Activated T-cell treated with anti-CD3 and anti-CD28 coated beads, Interleukin-2, amount 50 U/mL, for 24 hours (primary cell): ENCODE data around the gene TMEM178A.

Source experiments
- DNase-seq: peaks from one replicate; pipeline ENCODE4 v3.0.0-alpha.2; 2020
- H3K27ac Mint-ChIP-seq: 2 replicates; pipeline ENCODE4 v1.8.0; 2020; ENCODE audit warnings: mild to moderate bottlenecking, mixed read lengths
- H3K27me3 Mint-ChIP-seq: 2 replicates; pipeline ENCODE4 v1.8.0; 2020; ENCODE audit warnings: mixed read lengths
- H3K36me3 Mint-ChIP-seq: 2 replicates; pipeline ENCODE4 v1.8.0; 2020; ENCODE audit warnings: low read depth, mixed read lengths
- H3K4me1 Mint-ChIP-seq: 2 replicates; pipeline ENCODE4 v1.8.0; 2020; ENCODE audit warnings: low read depth, mixed read lengths
- H3K4me3 Mint-ChIP-seq: 2 replicates; pipeline ENCODE4 v1.8.0; 2020; ENCODE audit warnings: mild to moderate bottlenecking, moderate library complexity, mixed read lengths
- H3K9me3 Mint-ChIP-seq: 2 replicates; pipeline ENCODE4 v1.8.0; 2020; ENCODE audit warnings: mixed read lengths

TMEM178A gene

DNA sequence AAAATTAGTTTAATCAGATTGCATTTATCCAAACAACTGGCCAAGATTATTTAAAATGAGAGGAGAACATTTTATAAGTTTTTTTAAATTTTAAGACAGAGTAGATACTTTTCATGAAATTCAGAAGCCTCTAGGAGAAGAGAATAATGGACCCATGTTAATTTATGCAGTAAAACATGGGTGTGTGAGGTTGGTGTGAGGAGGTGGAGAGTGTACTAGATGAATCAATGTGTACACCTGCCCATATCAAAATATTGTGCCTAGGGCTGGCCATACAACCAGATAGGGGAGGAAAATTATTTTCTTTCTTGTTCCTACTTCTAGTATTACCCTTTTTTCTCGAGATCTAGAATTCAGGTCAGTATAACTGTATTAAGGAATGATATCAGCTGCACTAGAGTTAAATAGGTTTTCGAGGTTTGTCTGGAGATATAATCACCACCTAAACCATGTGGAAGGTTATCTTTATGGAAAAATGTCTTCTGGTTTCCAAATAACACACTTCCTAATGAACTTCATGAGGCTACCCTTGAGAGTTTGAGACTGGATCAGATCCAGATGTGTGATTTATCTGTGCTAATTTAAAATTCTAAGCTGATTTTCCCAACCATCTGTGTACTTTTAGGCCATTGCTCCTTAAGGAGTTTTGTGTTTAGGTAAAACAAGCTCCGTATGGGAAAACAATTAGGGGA is 37.6 kb downstream of the TMEM178A start:
- H3K27me3 Mint-ChIP-seq: peaks cover 16% of the 10 kb centered on the region
- no peaks in the 10 kb centered on the region for H3K36me3 Mint-ChIP-seq
- H3K4me3 Mint-ChIP-seq: no peak overlapping the region
- no peak for DNase-seq
- H3K27ac Mint-ChIP-seq: no peak overlapping the region
- H3K9me3 Mint-ChIP-seq: peaks cover 24% of the 10 kb centered on the region
- no peaks in the 10 kb centered on the region for H3K4me1 Mint-ChIP-seq

DNA sequence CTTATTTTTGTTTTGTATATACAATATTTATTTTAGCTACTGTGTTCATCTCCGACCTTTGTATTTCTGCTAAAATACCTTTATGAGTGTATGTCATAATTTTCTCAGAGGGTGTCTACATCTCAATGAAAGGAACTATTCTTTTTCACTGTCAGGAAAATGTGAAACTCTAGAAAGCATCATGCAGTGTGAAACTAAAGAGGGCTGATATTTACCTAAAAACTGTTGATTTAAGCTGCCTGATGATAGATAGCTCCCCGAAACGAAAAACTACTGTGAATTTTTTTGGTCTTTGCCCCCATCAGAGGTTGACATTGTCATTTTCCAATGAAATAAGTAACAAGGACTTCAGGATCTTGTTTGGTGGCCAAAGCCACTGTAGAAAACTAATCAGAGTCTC is 38.8 kb downstream of the TMEM178A start:
- no peak for DNase-seq
- peaks cover 13% of the 10 kb centered on the region for H3K27me3 Mint-ChIP-seq
- no peak overlapping the region for H3K4me3 Mint-ChIP-seq
- no peaks in the 10 kb centered on the region for H3K36me3 Mint-ChIP-seq
- peaks cover 20% of the 10 kb centered on the region for H3K9me3 Mint-ChIP-seq
- H3K4me1 Mint-ChIP-seq: no peaks in the 10 kb centered on the region
- H3K27ac Mint-ChIP-seq: no peak overlapping the region

DNA sequence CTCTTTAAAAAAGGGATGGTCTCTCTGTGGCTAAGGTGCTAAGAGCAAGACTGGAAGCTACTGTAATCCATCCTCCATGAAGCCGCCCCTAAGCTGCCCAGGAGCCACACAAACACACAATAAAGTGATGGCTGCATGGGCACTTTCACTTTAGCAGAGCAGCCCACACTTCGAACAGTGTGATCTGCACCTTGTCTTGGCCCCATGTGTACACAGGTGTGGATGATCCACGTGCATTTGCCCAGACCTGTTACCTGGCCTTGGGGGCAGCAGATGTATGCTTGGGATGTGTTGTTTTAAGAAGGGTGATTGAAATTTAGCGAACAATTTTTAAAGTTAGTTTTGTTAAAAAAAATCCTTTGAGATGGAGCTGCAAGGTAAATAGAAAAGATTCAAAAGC is 39.9 kb downstream of the TMEM178A start:
- Mint-ChIP-seq H3K4me1 (no peaks in the 10 kb centered on the region), H3K27me3 (peaks cover 12% of the 10 kb centered on the region), H3K9me3 (peaks cover 15% of the 10 kb centered on the region), H3K36me3 (no peaks in the 10 kb centered on the region), H3K27ac (no peak overlapping the region), H3K4me3 (no peak overlapping the region)
- no peak for DNase-seq

DNA sequence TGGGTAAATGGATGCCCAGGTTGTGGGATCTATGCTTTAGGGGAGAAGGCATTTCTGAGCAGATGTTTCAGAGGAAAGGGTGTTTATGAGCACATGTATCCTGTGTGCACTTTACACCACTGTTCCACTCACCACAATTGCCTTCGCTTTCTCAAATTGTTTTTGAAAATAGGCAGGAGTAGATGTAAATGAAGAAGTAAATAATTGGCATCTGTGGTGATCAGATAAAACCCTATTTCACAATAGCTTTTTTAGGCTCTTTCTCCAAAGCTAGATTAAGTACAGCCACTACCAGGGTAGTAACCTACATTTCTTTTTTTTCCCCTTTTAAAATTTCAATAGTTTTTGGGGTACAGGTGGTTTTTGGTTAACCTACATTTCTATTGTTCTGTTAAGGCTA is 40.6 kb downstream of the TMEM178A start:
- DNase-seq: no peak
- Mint-ChIP-seq H3K9me3 (peaks cover 9% of the 10 kb centered on the region), H3K27ac (no peak overlapping the region), H3K4me3 (no peak overlapping the region), H3K27me3 (peaks cover 11% of the 10 kb centered on the region), H3K4me1 (no peaks in the 10 kb centered on the region), H3K36me3 (no peaks in the 10 kb centered on the region)

DNA sequence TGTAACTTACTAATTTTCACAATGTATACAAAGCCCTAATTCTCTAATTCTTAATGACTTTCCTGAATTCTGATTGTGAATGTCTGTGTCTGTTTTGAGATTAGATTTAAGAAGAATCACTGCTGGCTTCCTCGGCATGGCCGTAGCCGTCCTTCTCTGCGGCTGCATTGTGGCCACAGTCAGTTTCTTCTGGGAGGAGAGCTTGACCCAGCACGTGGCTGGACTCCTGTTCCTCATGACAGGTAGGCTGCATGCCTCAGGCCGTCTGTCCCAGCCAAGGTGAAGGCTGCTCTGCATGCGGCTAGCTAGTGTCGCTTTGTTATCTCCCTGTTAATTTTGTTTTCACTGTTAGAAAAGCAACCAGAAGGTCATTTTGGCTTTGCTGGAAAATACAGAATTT is 41.2 kb downstream of the TMEM178A start:
- DNase-seq: no peak
- H3K27ac Mint-ChIP-seq: no peak overlapping the region
- H3K4me3 Mint-ChIP-seq: no peak overlapping the region
- no peaks in the 10 kb centered on the region for H3K4me1 Mint-ChIP-seq
- H3K27me3 Mint-ChIP-seq: peaks cover 9% of the 10 kb centered on the region
- no peaks in the 10 kb centered on the region for H3K36me3 Mint-ChIP-seq
- peaks cover 4% of the 10 kb centered on the region for H3K9me3 Mint-ChIP-seq

DNA sequence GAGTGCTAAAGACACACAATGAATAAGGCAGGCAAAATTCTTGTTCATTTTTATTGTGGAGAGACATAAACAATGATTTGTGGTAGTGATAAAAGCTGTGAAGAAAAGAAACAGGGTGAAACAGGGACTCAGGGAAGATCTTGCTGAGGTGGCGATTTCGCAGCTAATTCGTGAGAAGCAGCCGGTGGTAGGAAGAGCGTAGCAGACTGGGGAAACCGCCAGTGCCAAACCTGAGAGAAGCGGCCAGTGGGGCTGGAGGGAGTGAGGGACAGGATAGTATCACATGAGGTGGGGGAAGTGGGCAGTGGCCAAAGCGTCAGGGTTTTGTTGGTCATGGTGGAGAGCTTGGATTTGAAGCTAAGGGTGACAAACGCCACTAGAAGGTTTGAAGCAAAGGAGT is 42.3 kb downstream of the TMEM178A start:
- Mint-ChIP-seq H3K4me1 (no peaks in the 10 kb centered on the region), H3K27ac (no peak overlapping the region)

DNA sequence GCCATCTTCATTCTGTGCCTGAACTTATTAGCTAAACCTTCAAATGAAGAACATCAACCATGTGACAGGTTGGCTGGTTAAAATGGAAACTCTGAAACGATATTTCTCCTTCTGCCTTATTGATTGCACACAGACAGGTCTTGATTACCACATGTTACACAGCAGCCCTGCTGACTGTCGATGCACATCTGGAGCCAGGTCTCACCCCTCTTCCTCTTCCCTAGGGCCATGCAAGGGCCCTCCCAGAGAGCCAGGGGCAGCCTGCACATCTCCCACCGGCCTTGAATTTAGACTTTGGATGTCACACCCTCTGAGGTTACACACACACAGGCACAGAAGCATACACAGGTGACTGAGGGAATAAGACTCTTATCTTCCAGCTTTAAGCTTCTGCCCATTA is 45.1 kb downstream of the TMEM178A start:
- no peaks in the 10 kb centered on the region for H3K9me3 Mint-ChIP-seq
- H3K27ac Mint-ChIP-seq: no peak overlapping the region
- peaks cover 9% of the 10 kb centered on the region for H3K27me3 Mint-ChIP-seq
- no peak overlapping the region for H3K4me3 Mint-ChIP-seq
- no peaks in the 10 kb centered on the region for H3K4me1 Mint-ChIP-seq
- H3K36me3 Mint-ChIP-seq: no peaks in the 10 kb centered on the region
- no peak for DNase-seq

More for the DNA sequence above, 42.3 kb downstream of the TMEM178A start:
- H3K27me3 Mint-ChIP-seq: peaks cover 9% of the 10 kb centered on the region
- no peaks in the 10 kb centered on the region for H3K36me3 Mint-ChIP-seq
- DNase-seq: no peak
- H3K4me3 Mint-ChIP-seq: no peak overlapping the region
- H3K9me3 Mint-ChIP-seq: no peaks in the 10 kb centered on the region

DNA sequence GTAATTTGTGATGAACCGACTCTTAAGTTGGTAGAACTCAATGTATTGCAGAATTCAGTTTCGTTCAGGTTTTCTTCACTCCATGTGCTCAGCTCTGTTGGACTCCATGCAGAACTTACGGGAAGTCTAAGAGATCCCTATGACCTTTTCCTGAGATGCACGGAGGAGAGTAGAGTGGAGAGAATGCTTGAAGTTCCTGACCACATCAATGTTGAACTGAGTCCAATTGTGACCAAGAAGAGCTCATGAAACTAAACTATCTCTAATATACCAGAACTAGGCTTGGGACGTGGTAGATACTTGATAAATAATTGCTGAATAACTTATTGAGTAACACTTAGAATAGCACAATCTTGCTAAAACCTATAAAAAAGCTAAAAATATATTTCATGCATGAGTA is 47.2 kb downstream of the TMEM178A start:
- no peak for DNase-seq
- Mint-ChIP-seq H3K4me3 (no peak overlapping the region), H3K27me3 (peaks cover 4% of the 10 kb centered on the region), H3K4me1 (no peaks in the 10 kb centered on the region), H3K27ac (no peak overlapping the region), H3K9me3 (no peaks in the 10 kb centered on the region), H3K36me3 (no peaks in the 10 kb centered on the region)

DNA sequence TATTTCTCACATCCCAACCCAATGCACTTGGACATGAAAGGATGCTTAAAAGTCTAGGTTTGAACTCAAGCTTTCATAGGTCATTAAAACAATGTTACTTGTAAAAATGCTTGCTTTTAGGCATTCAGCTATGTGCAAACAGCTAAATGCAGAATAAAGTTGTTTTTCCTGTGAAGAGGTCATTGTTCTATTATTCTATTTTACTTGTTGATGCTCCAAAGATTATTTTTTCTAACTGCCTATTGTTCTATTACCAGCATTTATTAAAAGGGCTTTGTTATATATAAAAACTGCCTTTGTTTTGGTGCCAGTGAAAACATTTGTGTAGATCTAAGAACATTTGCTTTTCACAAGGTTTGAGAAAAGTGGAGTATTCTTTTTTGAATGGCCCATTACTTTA is 49.4 kb downstream of the TMEM178A start:
- peaks cover 2% of the 10 kb centered on the region for H3K27me3 Mint-ChIP-seq
- no peak overlapping the region for H3K4me3 Mint-ChIP-seq
- DNase-seq: no peak
- H3K36me3 Mint-ChIP-seq: no peaks in the 10 kb centered on the region
- H3K9me3 Mint-ChIP-seq: no peaks in the 10 kb centered on the region
- no peak overlapping the region for H3K27ac Mint-ChIP-seq
- no peaks in the 10 kb centered on the region for H3K4me1 Mint-ChIP-seq

DNA sequence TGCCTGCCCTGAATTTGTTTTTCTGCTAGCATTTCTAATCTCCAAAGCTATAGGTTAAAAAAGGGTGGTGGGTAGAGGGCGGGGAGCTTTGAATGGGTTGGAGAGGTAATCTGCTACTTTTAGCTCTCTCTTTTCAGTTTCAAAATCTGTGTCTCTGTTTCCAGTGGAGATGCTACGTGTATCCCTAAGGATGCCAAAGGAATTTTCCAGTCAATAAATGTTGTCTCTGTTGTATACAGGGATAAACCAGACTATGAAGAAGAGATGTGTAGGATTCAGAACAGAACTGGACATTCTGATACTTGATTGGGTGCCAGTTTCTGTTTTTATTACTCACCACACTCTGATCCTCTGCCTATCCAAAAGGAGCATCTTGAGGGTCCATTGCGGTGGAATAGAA is 50.1 kb downstream of the TMEM178A start:
- H3K4me3 Mint-ChIP-seq: no peak overlapping the region
- H3K27me3 Mint-ChIP-seq: peaks cover 2% of the 10 kb centered on the region
- no peaks in the 10 kb centered on the region for H3K9me3 Mint-ChIP-seq
- no peak for DNase-seq
- no peaks in the 10 kb centered on the region for H3K36me3 Mint-ChIP-seq
- no peak overlapping the region for H3K27ac Mint-ChIP-seq
- no peaks in the 10 kb centered on the region for H3K4me1 Mint-ChIP-seq

DNA sequence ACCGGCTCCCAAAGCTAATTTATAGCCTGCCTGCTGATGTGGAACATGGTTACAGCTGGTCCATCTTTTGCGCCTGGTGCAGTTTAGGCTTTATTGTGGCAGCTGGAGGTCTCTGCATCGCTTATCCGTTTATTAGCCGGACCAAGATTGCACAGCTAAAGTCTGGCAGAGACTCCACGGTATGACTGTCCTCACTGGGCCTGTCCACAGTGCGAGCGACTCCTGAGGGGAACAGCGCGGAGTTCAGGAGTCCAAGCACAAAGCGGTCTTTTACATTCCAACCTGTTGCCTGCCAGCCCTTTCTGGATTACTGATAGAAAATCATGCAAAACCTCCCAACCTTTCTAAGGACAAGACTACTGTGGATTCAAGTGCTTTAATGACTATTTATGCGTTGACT is 51.4 kb downstream of the TMEM178A start:
- no peak for DNase-seq
- Mint-ChIP-seq H3K9me3 (no peaks in the 10 kb centered on the region), H3K36me3 (no peaks in the 10 kb centered on the region), H3K27ac (no peak overlapping the region), H3K4me1 (no peaks in the 10 kb centered on the region), H3K4me3 (no peak overlapping the region), H3K27me3 (peaks cover 8% of the 10 kb centered on the region)

DNA sequence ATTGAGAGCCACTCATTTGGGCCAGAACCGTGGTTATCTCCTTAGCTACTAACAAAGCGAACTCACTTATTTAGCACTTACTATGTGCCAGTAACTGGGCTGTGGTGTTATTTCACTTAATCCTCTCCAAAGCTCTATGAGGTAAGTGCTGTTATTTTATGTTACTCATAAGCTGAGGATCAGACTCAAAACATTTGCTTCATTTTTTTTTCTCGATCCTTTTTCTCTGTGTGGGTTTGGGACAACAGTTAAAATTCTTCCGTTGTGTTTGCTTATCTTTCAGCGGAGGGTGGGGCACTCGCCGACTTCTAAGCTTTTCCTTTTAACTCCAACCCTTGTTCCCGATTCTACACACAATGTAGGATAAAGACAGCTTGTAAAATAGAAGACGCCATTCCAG is 52.8 kb downstream of the TMEM178A start:
- Mint-ChIP-seq H3K4me1 (no peaks in the 10 kb centered on the region), H3K4me3 (no peak overlapping the region), H3K9me3 (no peaks in the 10 kb centered on the region), H3K27ac (no peak overlapping the region), H3K27me3 (peaks cover 9% of the 10 kb centered on the region), H3K36me3 (no peaks in the 10 kb centered on the region)
- no peak for DNase-seq

DNA sequence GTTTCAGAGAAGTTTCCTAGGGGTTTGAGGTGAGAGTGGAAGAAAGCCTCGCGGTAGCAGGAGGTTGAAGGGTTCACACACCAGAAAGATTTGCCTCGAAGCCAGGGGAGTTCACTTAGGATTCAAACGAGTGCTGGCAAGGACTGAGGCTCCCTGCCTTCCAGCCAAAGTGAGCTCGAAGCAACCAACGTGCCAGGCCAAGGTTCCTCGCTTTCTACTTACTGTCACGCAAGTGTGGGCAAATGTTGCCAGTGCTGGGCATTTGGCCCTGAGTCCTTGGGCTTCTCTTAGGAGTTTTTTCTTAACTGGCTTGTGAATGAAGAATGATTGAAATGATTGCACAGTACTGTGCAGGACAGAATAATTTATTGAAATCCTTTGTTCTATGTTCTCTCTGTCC is 53.6 kb downstream of the TMEM178A start:
- no peaks in the 10 kb centered on the region for H3K36me3 Mint-ChIP-seq

DNA sequence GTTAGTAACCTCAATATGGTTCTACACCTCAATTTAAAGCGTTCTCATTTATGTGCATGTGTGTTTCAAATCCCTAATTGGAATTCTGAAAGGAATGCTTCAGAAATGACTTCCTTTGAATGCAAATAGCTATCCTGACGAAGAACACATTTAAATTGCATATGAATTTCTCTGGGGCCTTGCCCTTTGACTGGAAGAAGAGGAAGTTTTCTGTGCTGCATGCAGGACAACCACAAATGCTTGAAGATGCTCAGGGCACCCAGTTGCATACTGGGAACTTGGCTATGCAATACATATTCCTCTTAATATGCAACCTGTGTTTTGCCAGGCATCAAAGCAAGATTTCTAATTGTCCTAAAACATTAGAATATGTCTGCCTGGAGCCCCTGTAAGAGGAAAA is 55.3 kb downstream of the TMEM178A start:
- Mint-ChIP-seq H3K4me3 (no peak overlapping the region), H3K27me3 (peaks cover 9% of the 10 kb centered on the region), H3K4me1 (peaks cover under 1% of the 10 kb centered on the region), H3K36me3 (no peaks in the 10 kb centered on the region), H3K9me3 (no peaks in the 10 kb centered on the region), H3K27ac (no peak overlapping the region)
- DNase-seq: no peak

More for the DNA sequence above, 53.6 kb downstream of the TMEM178A start:
- no peaks in the 10 kb centered on the region for H3K4me1 Mint-ChIP-seq
- no peak overlapping the region for H3K27ac Mint-ChIP-seq
- DNase-seq: no peak
- no peaks in the 10 kb centered on the region for H3K9me3 Mint-ChIP-seq
- peaks cover 9% of the 10 kb centered on the region for H3K27me3 Mint-ChIP-seq
- no peak overlapping the region for H3K4me3 Mint-ChIP-seq

DNA sequence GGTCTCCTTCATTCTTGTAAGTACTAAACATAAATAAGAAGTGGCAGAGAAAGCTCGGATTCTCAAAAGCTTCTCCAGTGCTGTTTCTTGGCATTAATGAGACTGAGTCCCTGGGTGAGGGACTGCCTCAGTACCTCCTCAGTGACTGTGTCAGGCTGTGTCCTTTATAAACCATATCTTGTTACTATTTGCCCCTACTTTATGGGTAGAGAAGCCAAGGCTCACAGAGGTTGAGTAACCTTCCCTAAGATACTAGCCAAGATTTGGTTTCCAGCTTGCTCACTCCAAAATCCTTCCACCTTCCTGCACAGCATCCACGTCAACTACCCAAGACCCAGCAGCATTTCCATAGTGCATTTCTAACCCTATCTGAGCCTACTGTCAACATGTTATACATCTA is 57.8 kb downstream of the TMEM178A start:
- DNase-seq: no peak
- Mint-ChIP-seq H3K36me3 (no peaks in the 10 kb centered on the region), H3K9me3 (peaks cover 2% of the 10 kb centered on the region), H3K4me3 (no peak overlapping the region), H3K27me3 (peaks cover 8% of the 10 kb centered on the region), H3K4me1 (peaks cover 8% of the 10 kb centered on the region), H3K27ac (no peak overlapping the region)
